Sigmoid colon (tissue), 4 donors: ENCODE measurements around the gene GPR63.

Experiments
- CTCF ChIP-seq, 4 experiments: fragments of 450-650 bp in 3 of 4; fragments of 200-600 bp in 1 of 4; IDR thresholded peaks; one replicate each; pipeline ENCODE4 v1.5.1; 2016 to 2019; ENCODE audit warnings: antibody characterized with exemption in 4 of 4, mild to moderate bottlenecking in 3 of 4, moderate library complexity in 2 of 4
- POLR2A ChIP-seq, 2 donors: fragments of 450-650 bp; IDR thresholded peaks; one replicate each; pipeline ENCODE4 v1.6.1; 2016; ENCODE audit warnings: antibody characterized with exemption in 2 of 2, mild to moderate bottlenecking in 2 of 2, moderate library complexity in 2 of 2
- POLR2AphosphoS5 ChIP-seq, 4 donors: sonication (generic); formaldehyde crosslinking; IDR thresholded peaks; one replicate each; pipeline ENCODE4 v1.6.1; 2017; ENCODE audit warnings: antibody characterized with exemption in 4 of 4

- TF ChIP-seq CTCF (IDR thresholded peaks at IDR 0.05) (no peak), POLR2A (IDR thresholded peaks at IDR 0.05) (no peak), POLR2AphosphoS5 (IDR thresholded peaks at IDR 0.05) (no peak)
These were observed 82.2 kb downstream of the GPR63 start for GRCh38 chr6:96755096-96755495.
